ENCODE results near the gene INAFM2. TPM values are rescaled to one million over a fixed set of nuclear protein-coding genes. Genes with fewer than 3 reads are reported as not detected.

The INAFM2 gene
- total and polyA plus RNA-seq, 10 of the 15 experiments (the other 5 are each of a cell fraction or from before 2014, with no cell fraction given): 0.75 to 8.1 (median 3.9) TPM

DNA sequence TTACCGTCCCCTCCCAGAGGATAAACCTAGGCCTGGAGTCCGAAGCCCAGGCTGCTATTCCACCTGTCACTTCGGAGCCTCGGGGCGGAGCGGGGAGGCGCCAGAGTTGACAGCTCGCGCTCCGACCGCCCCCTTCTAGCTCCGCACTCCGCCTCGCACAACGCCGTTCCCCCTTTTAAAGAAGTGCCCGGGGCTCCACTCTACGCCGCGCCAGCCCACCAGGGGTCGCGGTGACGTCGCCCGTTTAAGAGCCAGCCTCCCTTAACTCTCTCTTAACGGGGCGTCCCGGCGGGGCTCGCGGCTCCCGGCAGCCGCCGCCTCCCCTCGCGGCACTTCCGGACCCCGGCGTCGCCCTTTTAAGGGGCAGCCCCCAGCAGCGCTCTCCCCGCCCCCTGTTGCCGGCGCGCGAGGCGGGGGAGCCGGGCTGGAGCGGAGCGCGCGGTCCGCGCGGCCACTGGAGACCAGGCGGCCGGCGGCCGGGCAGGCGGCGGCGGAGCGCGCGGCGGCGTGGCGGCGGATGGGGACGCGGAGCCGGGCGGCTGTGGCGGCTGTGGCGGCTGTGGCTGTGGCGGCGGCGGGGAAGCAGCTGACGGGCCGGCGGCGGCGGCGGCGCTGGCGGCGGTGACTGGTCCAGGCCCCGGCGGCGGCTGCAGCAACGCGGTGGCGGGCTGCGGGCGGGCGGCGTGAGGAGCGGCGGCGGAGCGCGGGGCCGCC lies at the start of gene INAFM2 (continued):
- TF ChIP-seq EGR1 (IDR thresholded peaks at IDR 0.05; ENCODE audit: borderline replicate concordance in 1 of 2, low read depth in 2 of 2, low read length in 2 of 2): peak in 1 of 2 experiments; percentile 5; a peak in 1 of 3 replicates
- peak; percentile 57; the same call in 1 of the 2 replicates for TF ChIP-seq SIN3A (IDR thresholded peaks at IDR 0.05; ENCODE audit: low read depth, low read length)
- TF ChIP-seq CREM (IDR thresholded peaks at IDR 0.05; ENCODE audit: low read depth): 0 out of 2 replicates have a peak, but pooled peaks have one; percentile 38
- peak; percentile 72; the same call in 1 of the 2 replicates for TF ChIP-seq KAT2A (conservative IDR thresholded peaks at IDR 0.05; ENCODE audit: control insufficient read depth, low read depth, low read length)
- TF ChIP-seq, protein P1, sequence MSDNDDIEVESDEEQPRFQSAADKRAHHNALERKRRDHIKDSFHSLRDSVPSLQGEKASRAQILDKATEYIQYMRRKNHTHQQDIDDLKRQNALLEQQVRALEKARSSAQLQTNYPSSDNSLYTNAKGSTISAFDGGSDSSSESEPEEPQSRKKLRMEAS (IDR thresholded peaks at IDR 0.05; ENCODE audit: low read depth, low read length): peak; percentile 65; the same call in 1 of the 2 replicates
- TF ChIP-seq SPI1 (IDR thresholded peaks at IDR 0.05; ENCODE audit: borderline replicate concordance, insufficient read depth, low read depth, low read length): 0 out of 2 replicates have a peak, but pooled peaks have one; percentile 26
- 0 out of 2 replicates have a peak, but pooled peaks have one; percentile 53 for TF ChIP-seq NBN (IDR thresholded peaks at IDR 0.05)
- 0 out of 2 replicates have a peak, but pooled peaks have one; percentile 41 for TF ChIP-seq CREB1 (IDR thresholded peaks at IDR 0.05; ENCODE audit: low read depth)
- TF ChIP-seq, protein P2, sequence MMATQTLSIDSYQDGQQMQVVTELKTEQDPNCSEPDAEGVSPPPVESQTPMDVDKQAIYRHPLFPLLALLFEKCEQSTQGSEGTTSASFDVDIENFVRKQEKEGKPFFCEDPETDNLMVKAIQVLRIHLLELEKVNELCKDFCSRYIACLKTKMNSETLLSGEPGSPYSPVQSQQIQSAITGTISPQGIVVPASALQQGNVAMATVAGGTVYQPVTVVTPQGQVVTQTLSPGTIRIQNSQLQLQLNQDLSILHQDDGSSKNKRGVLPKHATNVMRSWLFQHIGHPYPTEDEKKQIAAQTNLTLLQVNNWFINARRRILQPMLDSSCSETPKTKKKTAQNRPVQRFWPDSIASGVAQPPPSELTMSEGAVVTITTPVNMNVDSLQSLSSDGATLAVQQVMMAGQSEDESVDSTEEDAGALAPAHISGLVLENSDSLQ (IDR thresholded peaks at IDR 0.05): peak; percentile 69
- no peak for TF ChIP-seq CBX5 (IDR thresholded peaks at IDR 0.05; ENCODE audit: low read depth)
- TF ChIP-seq, protein P3, sequence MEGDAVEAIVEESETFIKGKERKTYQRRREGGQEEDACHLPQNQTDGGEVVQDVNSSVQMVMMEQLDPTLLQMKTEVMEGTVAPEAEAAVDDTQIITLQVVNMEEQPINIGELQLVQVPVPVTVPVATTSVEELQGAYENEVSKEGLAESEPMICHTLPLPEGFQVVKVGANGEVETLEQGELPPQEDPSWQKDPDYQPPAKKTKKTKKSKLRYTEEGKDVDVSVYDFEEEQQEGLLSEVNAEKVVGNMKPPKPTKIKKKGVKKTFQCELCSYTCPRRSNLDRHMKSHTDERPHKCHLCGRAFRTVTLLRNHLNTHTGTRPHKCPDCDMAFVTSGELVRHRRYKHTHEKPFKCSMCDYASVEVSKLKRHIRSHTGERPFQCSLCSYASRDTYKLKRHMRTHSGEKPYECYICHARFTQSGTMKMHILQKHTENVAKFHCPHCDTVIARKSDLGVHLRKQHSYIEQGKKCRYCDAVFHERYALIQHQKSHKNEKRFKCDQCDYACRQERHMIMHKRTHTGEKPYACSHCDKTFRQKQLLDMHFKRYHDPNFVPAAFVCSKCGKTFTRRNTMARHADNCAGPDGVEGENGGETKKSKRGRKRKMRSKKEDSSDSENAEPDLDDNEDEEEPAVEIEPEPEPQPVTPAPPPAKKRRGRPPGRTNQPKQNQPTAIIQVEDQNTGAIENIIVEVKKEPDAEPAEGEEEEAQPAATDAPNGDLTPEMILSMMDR (IDR thresholded peaks at IDR 0.05 in 2 of 3, conservative IDR thresholded peaks at IDR 0.05 in 1 of 3; ENCODE audit: control insufficient read depth in 2 of 3, extremely low read depth in 1 of 3, insufficient read depth in 1 of 3, low read depth in 3 of 3, low read length in 3 of 3): peak; percentile 39 to 40 (median 39); a peak in 5 of 6 replicates
- TF ChIP-seq RELB (IDR thresholded peaks at IDR 0.05; ENCODE audit: low read depth): peak; percentile 97
- 0 out of 2 replicates have a peak, but pooled peaks have one; percentile 19 for TF ChIP-seq GATAD2B (conservative IDR thresholded peaks at IDR 0.05; ENCODE audit: low read depth)
- TF ChIP-seq MXI1 (IDR thresholded peaks at IDR 0.05; ENCODE audit: low read depth, low read length): no peak; the same call in 1 of the 2 replicates
- 0 out of 2 replicates have a peak, but pooled peaks have one; percentile 20 for TF ChIP-seq HDGF (IDR thresholded peaks at IDR 0.05)
- TF ChIP-seq, protein P4, sequence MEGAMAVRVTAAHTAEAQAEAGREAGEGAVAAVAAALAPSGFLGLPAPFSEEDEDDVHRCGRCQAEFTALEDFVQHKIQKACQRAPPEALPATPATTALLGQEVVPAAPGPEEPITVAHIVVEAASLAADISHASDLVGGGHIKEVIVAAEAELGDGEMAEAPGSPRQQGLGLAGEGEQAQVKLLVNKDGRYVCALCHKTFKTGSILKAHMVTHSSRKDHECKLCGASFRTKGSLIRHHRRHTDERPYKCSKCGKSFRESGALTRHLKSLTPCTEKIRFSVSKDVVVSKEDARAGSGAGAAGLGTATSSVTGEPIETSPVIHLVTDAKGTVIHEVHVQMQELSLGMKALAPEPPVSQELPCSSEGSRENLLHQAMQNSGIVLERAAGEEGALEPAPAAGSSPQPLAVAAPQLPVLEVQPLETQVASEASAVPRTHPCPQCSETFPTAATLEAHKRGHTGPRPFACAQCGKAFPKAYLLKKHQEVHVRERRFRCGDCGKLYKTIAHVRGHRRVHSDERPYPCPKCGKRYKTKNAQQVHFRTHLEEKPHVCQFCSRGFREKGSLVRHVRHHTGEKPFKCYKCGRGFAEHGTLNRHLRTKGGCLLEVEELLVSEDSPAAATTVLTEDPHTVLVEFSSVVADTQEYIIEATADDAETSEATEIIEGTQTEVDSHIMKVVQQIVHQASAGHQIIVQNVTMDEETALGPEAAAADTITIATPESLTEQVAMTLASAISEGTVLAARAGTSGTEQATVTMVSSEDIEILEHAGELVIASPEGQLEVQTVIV (IDR thresholded peaks at IDR 0.05; ENCODE audit: borderline replicate concordance, partially characterized antibody): peak; percentile 90
- TF ChIP-seq SRF (IDR thresholded peaks at IDR 0.05; ENCODE audit: low read depth in 2 of 2, low read length in 2 of 2): peak; percentile 72 to 77; a peak in 3 of 4 replicates
- no peak for TF ChIP-seq NFYA (IDR thresholded peaks at IDR 0.05; ENCODE audit: borderline replicate concordance, low read depth, low read length)
- TF ChIP-seq RB1 (IDR thresholded peaks at IDR 0.05; ENCODE audit: borderline replicate concordance): peak; percentile 56; the same call in 1 of the 2 replicates
- TF ChIP-seq EED (IDR thresholded peaks at IDR 0.05; ENCODE audit: low read depth): no peak
- TF ChIP-seq ASH2L (IDR thresholded peaks at IDR 0.05; ENCODE audit: borderline replicate concordance, low read depth): no peak
